A549 treated with CpdA at 1 μM for 4 hours (cell line): ENCODE measurements around the gene LAX1. TPM values are rescaled to one million over a fixed set of nuclear protein-coding genes. Genes with fewer than 3 reads are reported as not detected.

Experiments used
- total RNA-seq: library from RNA; stranded (reverse); fragments of 200-300 nt; extraction: Qiagen RNA extraction; gene quantifications from 5 replicates; pipeline ENCODE4 v1.2.3, GENCODE V29; 2022; ENCODE audit warnings: low read depth

LAX1 gene
- not detected in 5 replicates for total RNA-seq

GRCh38 chr1:203765029-203765837 lies at the start of gene LAX1:
Gene LAX1, plus strand, starts transcription at chr1:203765183. Its CDS starts 383 bp downstream, at chr1:203765566.

GRCh38 chr1:203795441-203796235 lies 30.7 kb downstream of the LAX1 start, which contains the start of the genes ZBED6 and ZC3H11A:
Gene ZBED6, plus strand, starts transcription at chr1:203795623. Its CDS starts 1,900 bp downstream, at chr1:203797523.
Gene ZC3H11A, plus strand, starts transcription at chr1:203795623. Its CDS starts 21,448 bp downstream, at chr1:203817071.

Other genes starting within 250 kb of the LAX1 start
- 10.3 to 15.8 TPM (median 13.6 TPM) in 5 replicates for gene ATP2B4, start 138.4 kb upstream of the LAX1 start, total RNA-seq
- gene ZBED6, start 30.4 kb downstream of the LAX1 start, total RNA-seq = 1.2 to 4.3 TPM (median 3.2 TPM) in 5 replicates
- 42.4 to 59.1 TPM (median 45.0 TPM) in 5 replicates for gene ZC3H11A, start 30.4 kb downstream of the LAX1 start, total RNA-seq
- 162 to 258 TPM (median 252 TPM) in 5 replicates for gene SNRPE, start 96.4 kb downstream of the LAX1 start, total RNA-seq